Measurements from ENCODE around the gene RBM48.

DNA sequence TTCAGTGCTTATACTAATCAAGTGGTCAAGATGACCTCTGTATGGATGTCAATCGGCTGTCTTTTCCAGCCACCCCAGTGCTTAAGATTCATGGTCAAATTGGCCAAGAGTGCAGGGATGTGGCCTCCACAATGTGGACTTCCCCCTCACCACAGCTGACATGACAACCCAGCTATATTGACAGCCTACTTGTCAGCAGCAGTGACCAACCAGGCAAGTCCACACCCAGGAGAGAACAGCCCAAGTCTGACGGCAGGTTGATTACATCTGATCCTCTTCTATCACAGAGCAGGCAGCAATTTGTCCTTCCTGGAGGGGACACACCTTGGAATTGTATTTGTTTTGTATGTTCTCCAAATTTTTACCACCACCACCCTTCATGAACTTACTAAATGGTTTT, 42.6 kb upstream of the RBM48 start:
- TF ChIP-seq, protein P1, sequence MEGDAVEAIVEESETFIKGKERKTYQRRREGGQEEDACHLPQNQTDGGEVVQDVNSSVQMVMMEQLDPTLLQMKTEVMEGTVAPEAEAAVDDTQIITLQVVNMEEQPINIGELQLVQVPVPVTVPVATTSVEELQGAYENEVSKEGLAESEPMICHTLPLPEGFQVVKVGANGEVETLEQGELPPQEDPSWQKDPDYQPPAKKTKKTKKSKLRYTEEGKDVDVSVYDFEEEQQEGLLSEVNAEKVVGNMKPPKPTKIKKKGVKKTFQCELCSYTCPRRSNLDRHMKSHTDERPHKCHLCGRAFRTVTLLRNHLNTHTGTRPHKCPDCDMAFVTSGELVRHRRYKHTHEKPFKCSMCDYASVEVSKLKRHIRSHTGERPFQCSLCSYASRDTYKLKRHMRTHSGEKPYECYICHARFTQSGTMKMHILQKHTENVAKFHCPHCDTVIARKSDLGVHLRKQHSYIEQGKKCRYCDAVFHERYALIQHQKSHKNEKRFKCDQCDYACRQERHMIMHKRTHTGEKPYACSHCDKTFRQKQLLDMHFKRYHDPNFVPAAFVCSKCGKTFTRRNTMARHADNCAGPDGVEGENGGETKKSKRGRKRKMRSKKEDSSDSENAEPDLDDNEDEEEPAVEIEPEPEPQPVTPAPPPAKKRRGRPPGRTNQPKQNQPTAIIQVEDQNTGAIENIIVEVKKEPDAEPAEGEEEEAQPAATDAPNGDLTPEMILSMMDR (conservative IDR thresholded peaks at IDR 0.05; ENCODE audit: low read depth, low read length), result no peak
- TF ChIP-seq EZH2 (IDR thresholded peaks at IDR 0.05; ENCODE audit: borderline replicate concordance, low read depth, low read length, poor library complexity, severe bottlenecking), result no peak
